Measurements from ENCODE around the gene MCC.

MCC gene

DNA sequence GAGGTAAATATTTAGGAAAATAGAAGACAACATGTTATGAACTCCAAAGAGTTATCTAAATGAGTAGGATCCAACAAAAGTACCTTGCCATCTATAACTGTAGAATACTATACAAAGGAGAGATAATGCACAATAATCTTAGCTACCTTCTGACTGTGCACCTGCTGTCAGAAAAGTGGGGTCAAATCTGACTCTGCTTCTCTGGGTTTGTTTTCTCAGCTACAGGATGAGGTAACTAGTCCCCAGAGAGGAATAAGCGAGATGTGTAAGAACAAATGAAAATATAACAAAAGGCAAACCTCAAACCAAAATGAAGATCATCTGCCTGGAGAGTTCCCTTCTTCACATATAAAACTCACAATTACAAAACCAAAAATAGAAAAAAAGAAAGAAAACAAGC, 306.8 kb downstream of the MCC start:
- Histone ChIP-seq H3K56ac (ENCODE audit: low read length) (no peak overlapping the region), H3K36me3 (ENCODE audit: control insufficient read depth, insufficient read depth, low read length) (no peaks in the 10 kb centered on the region)
- whole genome bisulfite sequencing (ENCODE audit: extremely low coverage, insufficient coverage, low lambda C conversion rate) = no CpG with 5 or more reads among the region's 1 CpG

DNA sequence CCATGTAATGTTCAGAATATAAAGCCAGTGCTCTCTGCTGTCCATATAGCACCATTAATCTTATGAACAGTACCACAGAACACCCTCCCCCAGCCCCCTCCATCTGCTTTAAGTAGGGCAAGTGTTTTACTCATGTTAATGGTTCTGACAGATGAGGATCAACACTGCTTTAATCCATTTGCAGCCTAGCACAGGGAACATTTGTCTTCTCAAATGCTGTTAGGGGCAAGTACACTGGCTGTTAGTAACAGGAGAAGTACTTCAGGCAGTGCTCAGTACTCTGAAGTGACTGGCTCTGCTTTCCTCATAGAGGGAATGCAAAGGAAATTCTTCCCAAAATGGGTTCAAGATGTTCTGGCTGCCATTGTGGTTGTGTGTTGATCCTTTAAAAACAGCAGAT, 309.1 kb downstream of the MCC start:
- no peaks in the 10 kb centered on the region for H3K36me3 ChIP-seq (ENCODE audit: control insufficient read depth, insufficient read depth, low read length)
- DNase-seq = no peak

More for the DNA sequence above, 306.8 kb downstream of the MCC start:
- H3K9ac ChIP-seq (ENCODE audit: low read length) = no peak overlapping the region
- no peak overlapping the region for H4K5ac ChIP-seq (ENCODE audit: low read length)
- no peak overlapping the region for H4K8ac ChIP-seq (ENCODE audit: low read depth, low read length)
- no peak overlapping the region for H2AK5ac ChIP-seq (ENCODE audit: low read length)
- peaks cover 4% of the 10 kb centered on the region for H3K4me1 ChIP-seq (ENCODE audit: control insufficient read depth, low read depth, low read length)
- DNase-seq = no peak
- no peak overlapping the region for H3K4ac ChIP-seq (ENCODE audit: low read depth, low read length)
- H3K4me3 ChIP-seq (ENCODE audit: low read length) = no peak overlapping the region
- peaks cover 38% of the 10 kb centered on the region for H3K79me2 ChIP-seq (ENCODE audit: control insufficient read depth, insufficient read depth, low read length)
- no peak overlapping the region for H2BK15ac ChIP-seq (replicated peaks; ENCODE audit: low read depth)
- H3K27ac ChIP-seq (ENCODE audit: low read depth, low read length) = no peak overlapping the region
- H2BK5ac ChIP-seq (ENCODE audit: low read length) = no peak overlapping the region
- H3K18ac ChIP-seq (ENCODE audit: low read length) = no peak overlapping the region
- H3K4me2 ChIP-seq (ENCODE audit: low read length) = no peak overlapping the region
- H2BK120ac ChIP-seq (ENCODE audit: low read depth, low read length) = no peak overlapping the region
- H3K27me3 ChIP-seq (ENCODE audit: insufficient read depth, low read length, poor library complexity) = no peaks in the 10 kb centered on the region
- H3K79me1 ChIP-seq (ENCODE audit: low read length) = peaks cover 29% of the 10 kb centered on the region
- H3K23ac ChIP-seq (ENCODE audit: low read length) = no peak overlapping the region

DNA sequence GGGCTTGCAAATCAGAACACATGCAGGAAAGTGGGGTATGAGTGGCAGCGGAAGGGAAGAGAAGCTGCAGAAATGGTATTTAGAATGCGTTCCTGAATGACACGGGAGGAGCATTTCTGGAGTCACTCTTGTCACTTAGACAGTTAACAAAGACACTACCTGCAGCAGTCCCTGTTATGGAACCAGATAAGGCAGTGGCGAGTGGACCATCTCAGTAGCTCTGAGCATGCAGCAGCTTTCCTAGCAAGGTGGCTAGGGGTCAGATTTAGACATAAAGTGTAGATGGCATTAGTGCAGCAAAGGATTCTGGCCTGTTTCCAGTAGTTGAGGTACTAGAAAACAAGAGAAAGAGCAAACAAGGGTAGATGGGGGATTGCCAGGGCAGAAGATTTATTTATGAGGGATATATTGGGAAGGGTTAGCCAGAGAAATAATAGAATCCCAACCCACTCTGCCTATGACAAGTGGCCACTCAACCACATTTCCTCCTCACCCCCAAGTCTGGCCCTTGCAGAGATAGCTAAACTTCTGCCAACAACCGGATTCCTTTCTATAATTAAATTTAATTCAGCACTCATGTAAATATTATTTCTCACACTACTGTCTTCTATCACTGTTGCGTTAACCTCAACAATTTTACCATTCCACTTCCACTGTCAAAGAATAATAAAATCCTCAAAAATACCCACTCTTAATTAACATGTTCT, 310.0 kb downstream of the MCC start:
- H3K4me3 ChIP-seq (ENCODE audit: low read length) = no peak overlapping the region
- no peak overlapping the region for H2AK5ac ChIP-seq (ENCODE audit: low read length)
- H3K27ac ChIP-seq (ENCODE audit: low read depth, low read length) = no peak overlapping the region
- no peak overlapping the region for H3K23ac ChIP-seq (ENCODE audit: low read length)
- no peaks in the 10 kb centered on the region for H3K36me3 ChIP-seq (ENCODE audit: control insufficient read depth, insufficient read depth, low read length)
- no peak overlapping the region for H4K8ac ChIP-seq (ENCODE audit: low read depth, low read length)
- peaks cover 31% of the 10 kb centered on the region for H3K79me1 ChIP-seq (ENCODE audit: low read length)
- H3K79me2 ChIP-seq (ENCODE audit: control insufficient read depth, insufficient read depth, low read length) = peaks cover 25% of the 10 kb centered on the region
- H2BK5ac ChIP-seq (ENCODE audit: low read length) = no peak overlapping the region
- H3K27me3 ChIP-seq (ENCODE audit: insufficient read depth, low read length, poor library complexity) = no peaks in the 10 kb centered on the region
- H3K4me2 ChIP-seq (ENCODE audit: low read length) = no peak overlapping the region
- peaks cover 4% of the 10 kb centered on the region for H3K4me1 ChIP-seq (ENCODE audit: control insufficient read depth, low read depth, low read length)
- H3K9ac ChIP-seq (ENCODE audit: low read length) = no peak overlapping the region
- H3K56ac ChIP-seq (ENCODE audit: low read length) = no peak overlapping the region
- no peak overlapping the region for H4K5ac ChIP-seq (ENCODE audit: low read length)
- 100% methylated on average over 1 of the region's 6 CpGs for WGBS (ENCODE audit: extremely low coverage, insufficient coverage, low lambda C conversion rate)
- H2BK120ac ChIP-seq (ENCODE audit: low read depth, low read length) = no peak overlapping the region
- H3K18ac ChIP-seq (ENCODE audit: low read length) = no peak overlapping the region
- no peak overlapping the region for H2BK15ac ChIP-seq (replicated peaks; ENCODE audit: low read depth)
- no peak overlapping the region for H3K4ac ChIP-seq (ENCODE audit: low read depth, low read length)
- DNase-seq = no peak

More for the DNA sequence above, 309.1 kb downstream of the MCC start:
- Histone ChIP-seq H3K56ac (ENCODE audit: low read length) (no peak overlapping the region), H3K4me2 (ENCODE audit: low read length) (no peak overlapping the region), H2AK5ac (ENCODE audit: low read length) (no peak overlapping the region), H3K79me2 (ENCODE audit: control insufficient read depth, insufficient read depth, low read length) (peaks cover 28% of the 10 kb centered on the region), H3K79me1 (ENCODE audit: low read length) (peaks cover 30% of the 10 kb centered on the region), H3K18ac (ENCODE audit: low read length) (no peak overlapping the region), H3K4me3 (ENCODE audit: low read length) (no peak overlapping the region), H3K27ac (ENCODE audit: low read depth, low read length) (no peak overlapping the region), H2BK15ac (replicated peaks; ENCODE audit: low read depth) (no peak overlapping the region), H3K27me3 (ENCODE audit: insufficient read depth, low read length, poor library complexity) (no peaks in the 10 kb centered on the region), H3K9ac (ENCODE audit: low read length) (no peak overlapping the region), H3K4ac (ENCODE audit: low read depth, low read length) (no peak overlapping the region), H2BK5ac (ENCODE audit: low read length) (no peak overlapping the region), H3K4me1 (ENCODE audit: control insufficient read depth, low read depth, low read length) (peaks cover 4% of the 10 kb centered on the region), H2BK120ac (ENCODE audit: low read depth, low read length) (no peak overlapping the region), H4K8ac (ENCODE audit: low read depth, low read length) (no peak overlapping the region), H4K5ac (ENCODE audit: low read length) (no peak overlapping the region), H3K23ac (ENCODE audit: low read length) (no peak overlapping the region)

DNA sequence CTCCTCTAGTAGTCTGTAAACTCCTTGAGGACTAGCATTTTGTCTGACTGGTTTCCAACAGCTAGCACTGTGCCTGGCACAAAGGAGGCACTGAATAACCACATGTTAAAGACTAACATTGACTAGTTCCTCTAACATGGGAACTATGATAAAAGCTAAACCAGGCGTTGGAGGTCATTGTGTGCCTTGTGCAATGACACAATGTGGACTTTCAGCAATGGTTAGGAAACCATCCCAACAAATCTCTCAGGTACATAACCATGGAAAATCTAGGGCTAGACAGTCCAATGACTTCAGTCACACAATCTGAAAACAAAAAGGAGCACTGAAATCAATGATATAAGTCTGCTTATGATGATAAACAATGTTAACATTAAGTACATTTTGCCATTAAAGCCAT, 311.0 kb downstream of the MCC start:
- Histone ChIP-seq H3K4ac (ENCODE audit: low read depth, low read length) (no peak overlapping the region), H3K4me1 (ENCODE audit: control insufficient read depth, low read depth, low read length) (peaks cover 4% of the 10 kb centered on the region), H2AK5ac (ENCODE audit: low read length) (no peak overlapping the region), H3K79me1 (ENCODE audit: low read length) (peaks cover 30% of the 10 kb centered on the region), H3K9ac (ENCODE audit: low read length) (no peak overlapping the region), H2BK120ac (ENCODE audit: low read depth, low read length) (no peak overlapping the region), H3K23ac (ENCODE audit: low read length) (no peak overlapping the region), H2BK15ac (replicated peaks; ENCODE audit: low read depth) (no peak overlapping the region), H3K56ac (ENCODE audit: low read length) (no peak overlapping the region), H3K79me2 (ENCODE audit: control insufficient read depth, insufficient read depth, low read length) (peaks cover 21% of the 10 kb centered on the region), H3K4me3 (ENCODE audit: low read length) (no peak overlapping the region), H4K8ac (ENCODE audit: low read depth, low read length) (no peak overlapping the region), H3K36me3 (ENCODE audit: control insufficient read depth, insufficient read depth, low read length) (no peaks in the 10 kb centered on the region), H3K4me2 (ENCODE audit: low read length) (no peak overlapping the region), H2BK5ac (ENCODE audit: low read length) (no peak overlapping the region), H3K27ac (ENCODE audit: low read depth, low read length) (no peak overlapping the region), H3K27me3 (ENCODE audit: insufficient read depth, low read length, poor library complexity) (no peaks in the 10 kb centered on the region), H4K5ac (ENCODE audit: low read length) (no peak overlapping the region), H3K18ac (ENCODE audit: low read length) (no peak overlapping the region)
- no CpG with 5 or more reads among the region's 1 CpG for WGBS (ENCODE audit: extremely low coverage, insufficient coverage, low lambda C conversion rate)
- no peak for DNase-seq

DNA sequence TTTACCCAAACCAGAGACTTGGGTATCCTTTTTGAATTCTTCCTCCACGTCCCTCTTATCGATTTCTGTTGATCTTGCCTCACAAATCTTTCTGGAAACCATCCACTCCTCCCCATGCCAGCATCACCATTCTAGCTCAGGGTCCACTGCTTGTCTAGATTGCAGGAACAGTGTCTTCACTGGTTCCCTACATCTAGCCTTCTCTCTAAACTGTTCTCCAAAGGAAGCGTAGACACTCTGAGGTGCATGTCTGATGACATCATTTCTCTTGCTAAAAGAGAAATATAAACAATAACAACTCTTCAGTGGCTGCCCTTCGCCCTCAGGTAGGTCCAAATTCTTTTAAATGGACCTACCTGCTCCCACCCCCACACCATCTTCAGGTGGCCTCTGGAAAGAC, 311.5 kb downstream of the MCC start:
- H2BK15ac ChIP-seq (replicated peaks; ENCODE audit: low read depth) = no peak overlapping the region
- H3K4ac ChIP-seq (ENCODE audit: low read depth, low read length) = no peak overlapping the region
- no peaks in the 10 kb centered on the region for H3K36me3 ChIP-seq (ENCODE audit: control insufficient read depth, insufficient read depth, low read length)
- no CpG with 5 or more reads among the region's 4 CpGs for whole genome bisulfite sequencing (ENCODE audit: extremely low coverage, insufficient coverage, low lambda C conversion rate)
- no peak overlapping the region for H2BK5ac ChIP-seq (ENCODE audit: low read length)
- DNase-seq = no peak
- H3K4me1 ChIP-seq (ENCODE audit: control insufficient read depth, low read depth, low read length) = peaks cover 4% of the 10 kb centered on the region
- H3K27me3 ChIP-seq (ENCODE audit: insufficient read depth, low read length, poor library complexity) = no peaks in the 10 kb centered on the region
- H3K18ac ChIP-seq (ENCODE audit: low read length) = no peak overlapping the region
- no peak overlapping the region for H3K23ac ChIP-seq (ENCODE audit: low read length)
- peaks cover 32% of the 10 kb centered on the region for H3K79me1 ChIP-seq (ENCODE audit: low read length)
- H3K4me3 ChIP-seq (ENCODE audit: low read length) = no peak overlapping the region
- no peak overlapping the region for H3K56ac ChIP-seq (ENCODE audit: low read length)
- no peak overlapping the region for H4K8ac ChIP-seq (ENCODE audit: low read depth, low read length)
- H3K79me2 ChIP-seq (ENCODE audit: control insufficient read depth, insufficient read depth, low read length) = peaks cover 22% of the 10 kb centered on the region
- H3K4me2 ChIP-seq (ENCODE audit: low read length) = no peak overlapping the region
- H4K5ac ChIP-seq (ENCODE audit: low read length) = no peak overlapping the region
- H3K27ac ChIP-seq (ENCODE audit: low read depth, low read length) = no peak overlapping the region
- no peak overlapping the region for H3K9ac ChIP-seq (ENCODE audit: low read length)
- H2AK5ac ChIP-seq (ENCODE audit: low read length) = no peak overlapping the region
- no peak overlapping the region for H2BK120ac ChIP-seq (ENCODE audit: low read depth, low read length)

DNA sequence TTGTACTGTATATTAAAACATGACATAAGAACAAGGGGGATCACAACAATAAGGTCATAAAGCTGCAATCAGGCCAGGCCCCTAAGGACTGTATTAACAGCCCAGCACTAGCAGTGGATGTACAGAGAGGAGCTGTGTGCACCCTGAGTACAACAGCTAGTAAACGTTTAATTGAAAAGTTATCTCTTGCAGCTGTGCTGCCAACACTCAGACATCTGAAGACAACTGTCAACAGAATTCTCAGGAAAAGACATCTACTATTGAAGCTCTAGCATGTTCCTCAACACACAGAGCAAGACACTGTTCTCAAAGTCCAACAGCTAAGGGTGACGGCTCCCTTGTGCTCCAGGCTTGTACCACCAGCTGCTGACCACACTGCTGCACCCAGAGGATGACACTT, 312.1 kb downstream of the MCC start:
- Histone ChIP-seq H3K4me3 (ENCODE audit: low read length) (no peak overlapping the region), H3K23ac (ENCODE audit: low read length) (no peak overlapping the region), H3K4me2 (ENCODE audit: low read length) (no peak overlapping the region), H3K27ac (ENCODE audit: low read depth, low read length) (no peak overlapping the region), H3K9ac (ENCODE audit: low read length) (no peak overlapping the region), H3K56ac (ENCODE audit: low read length) (no peak overlapping the region), H2BK5ac (ENCODE audit: low read length) (no peak overlapping the region), H2BK15ac (replicated peaks; ENCODE audit: low read depth) (no peak overlapping the region), H3K79me1 (ENCODE audit: low read length) (peaks cover 34% of the 10 kb centered on the region), H3K36me3 (ENCODE audit: control insufficient read depth, insufficient read depth, low read length) (no peaks in the 10 kb centered on the region), H3K27me3 (ENCODE audit: insufficient read depth, low read length, poor library complexity) (no peaks in the 10 kb centered on the region), H3K79me2 (ENCODE audit: control insufficient read depth, insufficient read depth, low read length) (peaks cover 25% of the 10 kb centered on the region), H3K4me1 (ENCODE audit: control insufficient read depth, low read depth, low read length) (peaks cover 4% of the 10 kb centered on the region), H4K8ac (ENCODE audit: low read depth, low read length) (no peak overlapping the region), H4K5ac (ENCODE audit: low read length) (no peak overlapping the region), H3K18ac (ENCODE audit: low read length) (no peak overlapping the region), H3K4ac (ENCODE audit: low read depth, low read length) (no peak overlapping the region), H2BK120ac (ENCODE audit: low read depth, low read length) (no peak overlapping the region), H2AK5ac (ENCODE audit: low read length) (no peak overlapping the region)
- no CpG with 5 or more reads among the region's 2 CpGs for WGBS (ENCODE audit: extremely low coverage, insufficient coverage, low lambda C conversion rate)
- no peak for DNase-seq

All from mesendoderm (in vitro differentiated cells).